ENCODE data around the gene OR51F2. TPM values are rescaled to one million over a fixed set of nuclear protein-coding genes. Genes with fewer than 3 reads are reported as not detected.

The OR51F2 gene
- polyA plus RNA-seq, 1 of the 3 experiments (the other 2 are of a cell fraction): not detected

- Histone ChIP-seq H3K9ac (no peak overlapping the region), H3K79me2 (ENCODE audit: insufficient read depth) (no peaks in the 10 kb centered on the region), H3K9me3 (no peaks in the 10 kb centered on the region), H3K27me3 (ENCODE audit: insufficient read depth) (peaks cover 5% of the 10 kb centered on the region; the same call in 1 of the 2 replicates), H3K9me2 (no peaks in the 10 kb centered on the region), H3K4me2 (no peak overlapping the region), H2AFZ (ENCODE audit: low read depth) (no peak overlapping the region), H3K4me3 (ENCODE audit: low read depth in 2 of 2, low read length in 1 of 2) (no peak overlapping the region), H3K27ac (ENCODE audit: low read depth in 2 of 2, low read length in 1 of 2) (no peak overlapping the region), H3K4me1 (ENCODE audit: control insufficient read depth in 1 of 2, insufficient read depth in 2 of 2, low read depth in 1 of 2, low read length in 1 of 2) (no peaks in the 10 kb centered on the region), H3K36me3 (replicated peaks in 1 of 2; ENCODE audit: control insufficient read depth in 1 of 2, insufficient read depth in 2 of 2, low read length in 1 of 2) (no peaks in the 10 kb centered on the region), H4K20me1 (ENCODE audit: insufficient read depth) (no peaks in the 10 kb centered on the region), H3F3A (replicated peaks; ENCODE audit: insufficient read depth) (no peaks in the 10 kb centered on the region)
- TF ChIP-seq, protein P1, sequence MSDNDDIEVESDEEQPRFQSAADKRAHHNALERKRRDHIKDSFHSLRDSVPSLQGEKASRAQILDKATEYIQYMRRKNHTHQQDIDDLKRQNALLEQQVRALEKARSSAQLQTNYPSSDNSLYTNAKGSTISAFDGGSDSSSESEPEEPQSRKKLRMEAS (IDR thresholded peaks at IDR 0.05; ENCODE audit: low read depth): no peak
- TF ChIP-seq, protein P2, sequence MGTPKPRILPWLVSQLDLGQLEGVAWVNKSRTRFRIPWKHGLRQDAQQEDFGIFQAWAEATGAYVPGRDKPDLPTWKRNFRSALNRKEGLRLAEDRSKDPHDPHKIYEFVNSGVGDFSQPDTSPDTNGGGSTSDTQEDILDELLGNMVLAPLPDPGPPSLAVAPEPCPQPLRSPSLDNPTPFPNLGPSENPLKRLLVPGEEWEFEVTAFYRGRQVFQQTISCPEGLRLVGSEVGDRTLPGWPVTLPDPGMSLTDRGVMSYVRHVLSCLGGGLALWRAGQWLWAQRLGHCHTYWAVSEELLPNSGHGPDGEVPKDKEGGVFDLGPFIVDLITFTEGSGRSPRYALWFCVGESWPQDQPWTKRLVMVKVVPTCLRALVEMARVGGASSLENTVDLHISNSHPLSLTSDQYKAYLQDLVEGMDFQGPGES (IDR thresholded peaks at IDR 0.05; ENCODE audit: low read depth, low read length): no peak
- no peak for TF ChIP-seq MXI1 (IDR thresholded peaks at IDR 0.05; ENCODE audit: low read depth, low read length)
- TF ChIP-seq, protein P3, sequence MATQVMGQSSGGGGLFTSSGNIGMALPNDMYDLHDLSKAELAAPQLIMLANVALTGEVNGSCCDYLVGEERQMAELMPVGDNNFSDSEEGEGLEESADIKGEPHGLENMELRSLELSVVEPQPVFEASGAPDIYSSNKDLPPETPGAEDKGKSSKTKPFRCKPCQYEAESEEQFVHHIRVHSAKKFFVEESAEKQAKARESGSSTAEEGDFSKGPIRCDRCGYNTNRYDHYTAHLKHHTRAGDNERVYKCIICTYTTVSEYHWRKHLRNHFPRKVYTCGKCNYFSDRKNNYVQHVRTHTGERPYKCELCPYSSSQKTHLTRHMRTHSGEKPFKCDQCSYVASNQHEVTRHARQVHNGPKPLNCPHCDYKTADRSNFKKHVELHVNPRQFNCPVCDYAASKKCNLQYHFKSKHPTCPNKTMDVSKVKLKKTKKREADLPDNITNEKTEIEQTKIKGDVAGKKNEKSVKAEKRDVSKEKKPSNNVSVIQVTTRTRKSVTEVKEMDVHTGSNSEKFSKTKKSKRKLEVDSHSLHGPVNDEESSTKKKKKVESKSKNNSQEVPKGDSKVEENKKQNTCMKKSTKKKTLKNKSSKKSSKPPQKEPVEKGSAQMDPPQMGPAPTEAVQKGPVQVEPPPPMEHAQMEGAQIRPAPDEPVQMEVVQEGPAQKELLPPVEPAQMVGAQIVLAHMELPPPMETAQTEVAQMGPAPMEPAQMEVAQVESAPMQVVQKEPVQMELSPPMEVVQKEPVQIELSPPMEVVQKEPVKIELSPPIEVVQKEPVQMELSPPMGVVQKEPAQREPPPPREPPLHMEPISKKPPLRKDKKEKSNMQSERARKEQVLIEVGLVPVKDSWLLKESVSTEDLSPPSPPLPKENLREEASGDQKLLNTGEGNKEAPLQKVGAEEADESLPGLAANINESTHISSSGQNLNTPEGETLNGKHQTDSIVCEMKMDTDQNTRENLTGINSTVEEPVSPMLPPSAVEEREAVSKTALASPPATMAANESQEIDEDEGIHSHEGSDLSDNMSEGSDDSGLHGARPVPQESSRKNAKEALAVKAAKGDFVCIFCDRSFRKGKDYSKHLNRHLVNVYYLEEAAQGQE (IDR thresholded peaks at IDR 0.05; ENCODE audit: low read depth, low read length): no peak
- TF ChIP-seq NFIC (IDR thresholded peaks at IDR 0.05; ENCODE audit: borderline replicate concordance): no peak
- no peak for TF ChIP-seq RAD21 (IDR thresholded peaks at IDR 0.05; ENCODE audit: low read length)
- TF ChIP-seq PBX3 (IDR thresholded peaks at IDR 0.05): no peak
- TF ChIP-seq JUND (IDR thresholded peaks at IDR 0.05): no peak
- TF ChIP-seq RXRA (IDR thresholded peaks at IDR 0.05; ENCODE audit: borderline replicate concordance, low read depth): no peak
- TF ChIP-seq TEAD4 (IDR thresholded peaks at IDR 0.05; ENCODE audit: borderline replicate concordance, insufficient read depth): no peak
- TF ChIP-seq SIN3A (IDR thresholded peaks at IDR 0.05; ENCODE audit: borderline replicate concordance, low read depth, low read length): no peak
- TF ChIP-seq FOSL2 (IDR thresholded peaks at IDR 0.05; ENCODE audit: borderline replicate concordance, low read depth): no peak
- no peak for TF ChIP-seq EZH2phosphoT487 (IDR thresholded peaks at IDR 0.05; ENCODE audit: borderline replicate concordance, low read depth)
- TF ChIP-seq CHD2 (IDR thresholded peaks at IDR 0.05; ENCODE audit: low read length, partially characterized antibody): no peak
- no peak for TF ChIP-seq ELF1 (IDR thresholded peaks at IDR 0.05)
- 0% methylated on average over 2 of the region's 2 CpGs for WGBS (ENCODE audit: low lambda C conversion rate)
- no peak for DNase-seq
- CTCF ChIA-PET: interaction anchor here (1.4 kb wide), 1 partner anchor 194 kb away, joined by 5 read pairs; the partner anchor contains the start of gene OR51D1
- POLR2A ChIA-PET: no interaction called here
These were observed 9.8 kb downstream of the OR51F2 start for GRCh38 chr11:4830909-4831308.
